ENCODE results near the gene TMTC2. TPM values are rescaled to one million over a fixed set of nuclear protein-coding genes. Genes with fewer than 3 reads are reported as not detected.

The TMTC2 gene
- total RNA-seq, 2 experiments from 2014 or later: 2.5 to 3.1 TPM

GRCh38 chr12:82855872-82856271 lies 169.2 kb downstream of the TMTC2 start:
- DNase-seq (no peak), ATAC-seq (no peak)
- ChIA-PET CTCF (no interaction called here), POLR2A (no interaction called here)
- Mint-ChIP-seq H3K4me1 (ENCODE audit: low read depth) (no peaks in the 10 kb centered on the region), H3K27ac (no peak overlapping the region), H3K4me3 (no peak overlapping the region), H3K27me3 (no peaks in the 10 kb centered on the region), H3K36me3 (ENCODE audit: low read depth) (peaks cover 2% of the 10 kb centered on the region), H3K9me3 (peaks cover 2% of the 10 kb centered on the region)
- no peak for TF ChIP-seq CTCF (IDR thresholded peaks at IDR 0.05)
- intact Hi-C loops (cut with micrococcal nuclease): no loop called here

- Mint-ChIP-seq H3K4me3 (no peak overlapping the region), H3K36me3 (ENCODE audit: low read depth) (peaks cover 2% of the 10 kb centered on the region), H3K9me3 (peaks cover 2% of the 10 kb centered on the region), H3K4me1 (ENCODE audit: low read depth) (no peaks in the 10 kb centered on the region), H3K27me3 (no peaks in the 10 kb centered on the region), H3K27ac (no peak overlapping the region)
- POLR2A ChIA-PET: no interaction called here
- intact Hi-C loops (cut with micrococcal nuclease): no loop called here
- no peak for TF ChIP-seq CTCF (IDR thresholded peaks at IDR 0.05)
- ATAC-seq: no peak
- no peak for DNase-seq
- CTCF ChIA-PET: no interaction called here
Measured at GRCh38 chr12:82857276-82857675, 170.6 kb downstream of the TMTC2 start.

GRCh38 chr12:82857911-82858533 lies 171.3 kb downstream of the TMTC2 start:
- Mint-ChIP-seq H3K36me3 (ENCODE audit: low read depth) (peaks cover 2% of the 10 kb centered on the region), H3K27ac (no peak overlapping the region), H3K4me1 (ENCODE audit: low read depth) (no peaks in the 10 kb centered on the region), H3K4me3 (no peak overlapping the region), H3K9me3 (peaks cover 2% of the 10 kb centered on the region), H3K27me3 (no peaks in the 10 kb centered on the region)
- DNase-seq: no peak
- POLR2A ChIA-PET: no interaction called here
- intact Hi-C loops (cut with micrococcal nuclease): no loop called here
- ATAC-seq: no peak
- TF ChIP-seq CTCF (IDR thresholded peaks at IDR 0.05): no peak
- CTCF ChIA-PET: no interaction called here

GRCh38 chr12:82858534-82858917 lies 171.8 kb downstream of the TMTC2 start:
- POLR2A ChIA-PET: no interaction called here
- H3K4me3 Mint-ChIP-seq: no peak overlapping the region
- ATAC-seq: no peak
- H3K4me1 Mint-ChIP-seq (ENCODE audit: low read depth): no peaks in the 10 kb centered on the region
- H3K27ac Mint-ChIP-seq: no peak overlapping the region
- no peak for TF ChIP-seq CTCF (IDR thresholded peaks at IDR 0.05)
- no peak for DNase-seq
- H3K9me3 Mint-ChIP-seq: peaks cover 2% of the 10 kb centered on the region
- intact Hi-C loops (cut with micrococcal nuclease): no loop called here
- H3K36me3 Mint-ChIP-seq (ENCODE audit: low read depth): peaks cover 2% of the 10 kb centered on the region
- CTCF ChIA-PET: no interaction called here
- H3K27me3 Mint-ChIP-seq: no peaks in the 10 kb centered on the region

GRCh38 chr12:82862069-82862841 lies 175.5 kb downstream of the TMTC2 start:
- ATAC-seq (no peak), DNase-seq (no peak)
- no peak overlapping the region for H3K4me3 Mint-ChIP-seq
- no peaks in the 10 kb centered on the region for H3K4me1 Mint-ChIP-seq (ENCODE audit: low read depth)
- intact Hi-C loops (cut with micrococcal nuclease): no loop called here
- TF ChIP-seq CTCF (IDR thresholded peaks at IDR 0.05): no peak
- no peak overlapping the region for H3K27ac Mint-ChIP-seq
- POLR2A ChIA-PET: no interaction called here
- peaks cover 6% of the 10 kb centered on the region for H3K9me3 Mint-ChIP-seq
- CTCF ChIA-PET: no interaction called here
- H3K36me3 Mint-ChIP-seq (ENCODE audit: low read depth): peaks cover 4% of the 10 kb centered on the region
- H3K27me3 Mint-ChIP-seq: no peaks in the 10 kb centered on the region

Data from activated CD8-positive, alpha-beta T cell treated with anti-CD3 and anti-CD28 coated beads for 36 hours (primary cell).